ENCODE measurements around the gene CGRRF1.

Gene CGRRF1

DNA sequence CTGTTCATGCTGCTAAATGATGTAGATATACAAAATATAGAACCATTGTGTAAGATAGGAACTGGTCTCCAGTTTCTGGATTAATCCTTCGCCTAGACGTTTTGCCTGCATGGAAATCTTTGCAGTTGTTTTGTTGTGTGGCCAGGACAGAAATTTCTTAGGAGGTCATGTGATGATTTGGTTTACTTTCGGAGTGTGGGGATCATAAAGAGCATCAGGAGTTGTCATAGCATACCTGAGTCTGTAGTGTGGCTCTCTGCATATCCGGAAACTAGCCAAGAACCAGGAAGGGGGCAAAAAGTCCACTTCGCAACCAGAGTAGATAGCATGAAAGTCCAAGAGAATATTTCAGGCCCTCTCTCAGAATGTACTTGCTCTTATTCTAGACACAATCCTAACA is 60.3 kb downstream of the CGRRF1 start:
- in situ Hi-C loops (cut with HindIII; ENCODE audit: low sequenced_read_pairs), result loop anchor here (25.0 kb wide), 1 partner anchor 217 kb away; no protein-coding TSS in a partner anchor

DNA sequence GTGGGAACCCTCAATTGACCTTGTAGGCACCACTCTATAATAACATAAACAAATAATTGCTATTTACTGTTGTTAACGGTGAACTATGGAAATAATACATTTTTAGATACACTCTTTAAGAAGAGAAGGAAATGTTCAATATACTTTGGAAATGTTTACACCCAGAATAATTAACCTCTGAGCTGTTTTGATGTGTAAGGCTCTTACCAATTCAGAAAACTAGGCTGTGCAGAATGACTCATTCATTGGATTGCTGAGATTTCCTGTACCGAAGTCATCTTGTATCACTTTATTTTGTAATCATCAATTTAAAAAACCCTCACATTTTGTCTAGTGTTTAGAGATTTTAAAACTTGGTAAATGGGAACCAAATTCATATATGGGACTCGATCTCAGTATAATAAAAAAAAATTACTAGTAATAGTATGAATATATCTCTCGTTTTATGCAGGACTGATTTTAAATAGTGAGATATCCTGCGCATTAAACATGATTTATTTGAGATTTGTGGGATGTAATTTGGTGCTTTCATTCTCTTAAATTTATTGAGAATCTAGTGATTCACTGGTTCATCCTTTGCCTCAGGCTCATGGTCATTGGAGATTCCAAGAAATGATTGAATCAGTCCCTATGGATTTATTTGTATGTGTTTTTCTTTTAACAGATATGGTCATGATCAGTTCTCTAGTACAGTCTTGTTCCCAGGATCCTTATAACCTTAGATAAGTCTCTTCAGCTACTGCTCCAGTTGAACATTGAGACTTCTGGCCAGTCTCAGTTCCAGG is 61.1 kb downstream of the CGRRF1 start:
- in situ Hi-C loops (cut with HindIII; ENCODE audit: low sequenced_read_pairs), result loop anchor here (25.0 kb wide), 1 partner anchor 216 kb away; no protein-coding TSS in a partner anchor

DNA sequence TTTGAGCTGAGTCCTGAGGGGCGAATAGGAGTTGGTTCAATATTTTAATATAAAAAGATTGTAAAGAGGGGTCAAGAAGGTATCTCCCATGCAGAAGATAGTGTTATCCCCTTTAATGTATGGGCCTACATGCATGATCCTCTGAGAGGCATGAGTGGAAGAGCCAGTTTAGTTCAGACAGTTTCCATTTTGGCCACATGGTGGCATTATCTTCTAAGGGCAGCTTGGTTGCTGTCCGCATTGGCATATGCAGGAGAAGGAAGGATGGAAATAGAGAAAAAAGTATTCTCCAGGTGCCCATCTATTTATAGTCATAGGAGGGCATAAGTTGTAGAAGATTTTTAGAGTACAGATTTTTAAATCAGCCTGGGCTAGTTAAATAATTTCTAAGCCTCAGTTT is 62.6 kb downstream of the CGRRF1 start:
- in situ Hi-C loops (cut with HindIII; ENCODE audit: low sequenced_read_pairs), result loop anchor here (25.0 kb wide), 1 partner anchor 215 kb away; no protein-coding TSS in a partner anchor

DNA sequence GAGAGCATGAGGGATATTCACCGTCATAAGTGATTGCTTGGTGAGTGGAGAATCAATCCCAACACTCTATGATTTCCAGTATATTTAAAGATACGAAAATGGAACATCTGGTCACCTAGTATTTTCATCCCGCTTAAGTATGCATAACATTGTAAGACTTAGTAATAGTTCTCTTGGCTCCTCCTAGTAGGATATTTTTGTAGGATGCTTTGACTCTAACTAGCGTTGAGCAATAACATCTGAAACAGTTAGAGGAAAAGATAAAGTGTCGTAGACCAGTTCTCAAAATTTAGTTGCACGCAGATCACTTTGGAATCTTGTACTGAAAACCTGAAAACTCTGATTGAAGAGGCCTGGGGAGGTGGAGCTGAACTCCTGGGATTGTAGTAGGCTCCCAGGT is 64.8 kb downstream of the CGRRF1 start:
- in situ Hi-C loops (cut with HindIII; ENCODE audit: low sequenced_read_pairs), result loop anchor here (25.0 kb wide), 1 partner anchor 213 kb away; no protein-coding TSS in a partner anchor

DNA sequence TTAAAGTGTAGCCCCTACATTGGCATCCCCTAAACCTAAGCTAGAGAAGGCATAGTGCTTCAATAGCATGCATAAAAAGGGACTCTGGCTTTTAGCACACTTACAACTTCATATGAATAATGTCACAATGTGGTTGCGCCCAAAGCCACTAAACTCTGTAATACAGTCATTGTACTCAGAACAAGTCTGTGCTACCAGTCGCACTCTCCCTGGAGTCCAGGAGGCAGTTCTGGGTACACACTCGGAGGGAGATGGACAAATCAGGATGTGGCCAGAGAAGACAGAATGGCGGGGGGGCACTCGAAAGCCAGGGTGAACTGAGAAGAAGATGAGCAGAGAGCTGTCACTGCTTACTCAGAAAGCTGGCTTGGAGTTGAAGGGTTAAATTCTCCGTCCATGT is 67.8 kb downstream of the CGRRF1 start:
- in situ Hi-C loops (cut with HindIII; ENCODE audit: low sequenced_read_pairs), result no loop called here

DNA sequence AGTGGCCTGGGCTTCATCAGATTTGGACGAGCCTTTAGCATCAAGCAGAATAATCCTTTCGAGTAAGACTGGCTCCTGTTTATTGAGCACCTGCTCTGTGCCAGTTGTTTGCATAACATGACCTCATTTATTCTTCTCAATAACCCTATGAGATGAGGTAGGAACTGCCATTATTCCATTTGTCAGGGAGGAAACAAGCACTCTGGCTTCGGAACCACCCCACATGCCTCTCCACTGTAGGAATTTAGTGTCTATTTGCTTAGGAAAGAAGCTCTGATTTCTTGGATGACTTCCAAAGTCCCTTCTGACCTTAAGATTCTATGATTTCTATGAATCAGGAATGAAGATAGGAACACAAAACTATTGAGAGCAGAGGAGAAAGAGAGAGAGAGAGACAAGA is 68.3 kb downstream of the CGRRF1 start:
- in situ Hi-C loops (cut with HindIII; ENCODE audit: low sequenced_read_pairs), result no loop called here

DNA sequence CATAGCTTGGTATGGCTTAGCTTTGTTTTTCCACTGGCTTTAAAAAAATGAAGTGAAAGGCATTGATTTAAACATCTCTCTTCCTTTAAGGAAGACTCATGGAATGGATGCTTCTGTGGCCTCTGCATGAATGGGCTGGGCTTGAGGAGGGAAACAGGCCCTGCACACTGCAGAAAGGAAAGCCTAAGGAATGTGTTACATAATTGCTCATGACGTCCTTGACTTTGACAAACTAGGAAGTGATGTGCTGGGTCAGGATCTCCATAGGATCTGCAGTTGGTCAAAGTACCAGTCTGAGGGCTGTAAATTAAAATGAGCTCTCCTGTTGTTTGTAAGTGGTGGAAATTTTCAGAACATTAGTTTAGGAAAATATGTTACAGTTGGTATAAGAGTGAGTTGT is 69.9 kb downstream of the CGRRF1 start:
- in situ Hi-C loops (cut with HindIII; ENCODE audit: low sequenced_read_pairs), result no loop called here

DNA sequence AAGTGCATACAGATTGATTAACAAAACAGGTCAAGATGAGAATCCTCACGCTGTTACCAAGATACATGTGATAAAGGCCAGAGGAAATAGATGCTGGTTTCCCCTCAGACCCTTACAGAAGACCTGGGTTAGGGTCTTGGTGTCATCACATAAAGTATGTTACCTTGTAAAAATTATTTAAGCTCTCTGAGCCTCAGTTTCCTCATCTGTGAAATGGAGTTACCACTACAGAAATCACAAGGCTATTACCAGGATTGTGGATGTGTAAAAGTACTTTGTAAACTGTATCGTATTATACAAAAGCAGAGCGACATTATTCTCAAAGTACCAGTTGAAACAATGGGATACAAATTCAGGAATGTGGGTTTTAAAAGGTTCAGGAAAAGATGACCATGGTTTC is 71.2 kb downstream of the CGRRF1 start:
- in situ Hi-C loops (cut with HindIII; ENCODE audit: low sequenced_read_pairs), result no loop called here

DNA sequence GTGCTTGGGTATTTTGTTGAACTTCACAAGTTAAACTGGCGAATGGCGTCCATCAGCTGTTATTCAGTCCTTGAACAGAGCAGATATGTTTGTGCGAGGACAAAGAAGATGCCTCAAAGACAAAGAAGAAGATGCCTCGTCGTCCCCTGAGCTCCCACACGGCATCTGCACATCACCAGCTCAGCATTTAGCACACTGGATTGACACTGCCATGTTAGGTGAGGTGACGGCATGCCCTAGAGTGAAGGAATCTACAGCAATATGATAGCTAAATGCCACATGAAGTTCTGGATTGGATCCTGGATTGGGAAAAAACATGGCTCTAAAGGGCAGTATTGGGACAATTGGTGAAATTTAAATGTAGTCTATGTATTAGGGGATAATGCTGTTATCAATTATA is 72.6 kb downstream of the CGRRF1 start:
- in situ Hi-C loops (cut with HindIII; ENCODE audit: low sequenced_read_pairs), result no loop called here

DNA sequence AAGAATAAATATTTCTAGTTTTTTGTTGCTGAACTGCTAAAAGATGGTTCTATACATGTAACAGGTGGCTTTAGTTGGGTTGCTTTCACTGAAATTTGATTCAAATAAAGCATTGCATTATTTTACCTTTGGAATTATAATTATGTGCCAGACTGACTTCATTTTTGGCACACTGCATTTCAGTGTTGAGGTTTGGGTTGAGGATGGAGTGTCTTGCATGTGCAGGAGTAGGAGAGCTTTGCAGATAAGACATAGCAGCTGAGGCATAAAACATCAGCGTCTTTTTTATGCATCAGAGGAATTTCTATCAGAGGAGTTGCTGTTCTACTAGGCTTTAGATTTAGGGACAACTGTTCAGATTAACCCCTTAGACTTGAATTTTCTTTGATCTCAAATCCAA is 74.4 kb downstream of the CGRRF1 start:
- in situ Hi-C loops (cut with HindIII; ENCODE audit: low sequenced_read_pairs), result no loop called here

DNA sequence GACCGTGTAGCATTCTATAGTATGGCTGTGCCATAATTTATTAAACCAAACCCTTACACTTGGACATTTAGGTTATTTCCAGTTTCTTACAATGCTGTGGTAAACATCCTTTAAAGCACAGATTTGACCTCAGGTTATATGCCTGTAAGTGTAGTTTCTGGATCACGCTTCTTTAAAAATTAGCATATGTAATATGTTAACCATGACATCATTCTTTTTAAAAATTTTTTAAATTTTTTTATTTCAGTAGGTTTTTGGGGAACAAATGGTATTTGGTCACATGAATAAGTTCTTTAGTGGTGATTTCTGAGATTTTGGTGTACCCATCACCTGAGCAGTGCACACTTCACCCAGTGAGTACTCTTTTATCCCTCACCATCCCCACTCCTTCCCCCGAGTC is 75.5 kb downstream of the CGRRF1 start:
- in situ Hi-C loops (cut with HindIII; ENCODE audit: low sequenced_read_pairs), result no loop called here

Data from DLD1 (cell line).